IPS-15b (cell line): ENCODE results near the gene RSPH1.

Experiments
- H3K27me3 ChIP-seq: one replicate; pipeline ENCODE4 v1.6.1; 2013; ENCODE audit warnings: low read length; ENCODE audit not compliant: control insufficient read depth, insufficient read depth
- H3K36me3 ChIP-seq: one replicate; pipeline ENCODE4 v1.6.1; 2013; ENCODE audit warnings: low read length; ENCODE audit not compliant: control insufficient read depth, insufficient read depth
- H3K4me1 ChIP-seq: one replicate; pipeline ENCODE4 v1.6.1; 2013; ENCODE audit warnings: mild to moderate bottlenecking, low read length; ENCODE audit not compliant: control insufficient read depth, insufficient read depth
- H3K4me3 ChIP-seq: one replicate; pipeline ENCODE4 v1.5.1; 2013; ENCODE audit warnings: low read depth, low read length
- H3K9ac ChIP-seq: one replicate; pipeline ENCODE4 v1.6.1; 2013; ENCODE audit warnings: low read depth, mild to moderate bottlenecking, low read length
- H3K9me3 ChIP-seq: one replicate; pipeline ENCODE4 v1.6.1; 2013; ENCODE audit warnings: mild to moderate bottlenecking, low read length; ENCODE audit not compliant: control insufficient read depth, insufficient read depth

RSPH1 gene

DNA sequence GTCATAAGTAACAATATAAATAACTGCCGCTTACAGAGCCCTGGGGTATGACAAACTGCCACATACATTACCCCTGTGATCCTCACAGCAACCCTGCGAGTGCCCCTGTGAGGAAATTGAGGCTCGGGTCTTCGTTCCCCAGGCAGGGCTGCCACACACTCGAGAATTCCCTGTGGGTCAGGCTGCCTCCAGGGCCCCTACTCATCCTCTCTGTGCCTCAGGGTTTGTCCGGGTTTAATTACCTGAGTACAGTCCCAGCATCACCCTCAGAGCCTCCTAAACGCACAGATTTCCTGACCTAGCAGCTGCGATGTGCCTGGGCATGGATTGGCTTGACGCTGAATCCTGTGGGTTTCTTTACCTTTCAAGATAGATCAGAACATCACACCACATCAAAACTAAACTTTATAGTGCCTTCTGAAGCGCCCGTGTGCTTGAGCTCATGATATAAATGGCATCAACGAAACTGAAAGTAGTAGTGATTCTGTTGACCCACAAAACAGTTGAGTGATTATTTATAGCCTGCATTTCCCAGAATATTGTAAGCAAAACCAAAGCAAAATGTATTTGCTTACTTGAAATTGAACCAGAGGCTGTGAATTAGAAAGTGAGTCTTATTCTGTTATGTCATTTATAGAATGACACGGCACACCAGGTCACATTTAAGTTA, 31.6 kb upstream of the RSPH1 start:
- Histone ChIP-seq H3K9ac (no peak overlapping the region), H3K4me1 (peaks cover 19% of the 10 kb centered on the region), H3K4me3 (no peak overlapping the region), H3K27me3 (no peaks in the 10 kb centered on the region), H3K9me3 (no peaks in the 10 kb centered on the region), H3K36me3 (no peaks in the 10 kb centered on the region)

GRCh38 chr21:42527127-42527488, 31.1 kb upstream of the RSPH1 start:
- no peaks in the 10 kb centered on the region for H3K27me3 ChIP-seq
- no peak overlapping the region for H3K9ac ChIP-seq
- H3K9me3 ChIP-seq = no peaks in the 10 kb centered on the region
- H3K4me1 ChIP-seq = peaks cover 19% of the 10 kb centered on the region
- H3K4me3 ChIP-seq = no peak overlapping the region
- H3K36me3 ChIP-seq = no peaks in the 10 kb centered on the region

DNA sequence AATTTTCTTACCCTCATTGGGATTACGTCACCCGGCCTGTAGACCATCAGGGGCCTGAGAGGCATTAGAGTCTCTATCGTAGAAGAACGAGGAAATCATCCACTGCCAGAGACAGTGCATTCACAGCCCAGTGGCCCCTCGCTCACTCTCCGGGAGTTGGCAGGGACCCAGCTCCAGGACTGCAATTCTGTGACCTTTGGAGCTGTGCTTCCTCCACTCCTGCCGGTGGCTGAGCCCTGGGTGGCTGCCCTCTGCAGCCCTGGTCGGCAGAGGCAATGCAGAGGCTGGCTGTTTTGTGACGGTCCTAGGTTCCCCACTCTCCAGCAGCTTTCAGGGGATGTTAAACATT, 30.3 kb upstream of the RSPH1 start:
- Histone ChIP-seq H3K27me3 (no peaks in the 10 kb centered on the region), H3K36me3 (peaks cover 3% of the 10 kb centered on the region), H3K9ac (no peak overlapping the region), H3K9me3 (no peaks in the 10 kb centered on the region), H3K4me1 (peaks cover 19% of the 10 kb centered on the region), H3K4me3 (no peak overlapping the region)

DNA sequence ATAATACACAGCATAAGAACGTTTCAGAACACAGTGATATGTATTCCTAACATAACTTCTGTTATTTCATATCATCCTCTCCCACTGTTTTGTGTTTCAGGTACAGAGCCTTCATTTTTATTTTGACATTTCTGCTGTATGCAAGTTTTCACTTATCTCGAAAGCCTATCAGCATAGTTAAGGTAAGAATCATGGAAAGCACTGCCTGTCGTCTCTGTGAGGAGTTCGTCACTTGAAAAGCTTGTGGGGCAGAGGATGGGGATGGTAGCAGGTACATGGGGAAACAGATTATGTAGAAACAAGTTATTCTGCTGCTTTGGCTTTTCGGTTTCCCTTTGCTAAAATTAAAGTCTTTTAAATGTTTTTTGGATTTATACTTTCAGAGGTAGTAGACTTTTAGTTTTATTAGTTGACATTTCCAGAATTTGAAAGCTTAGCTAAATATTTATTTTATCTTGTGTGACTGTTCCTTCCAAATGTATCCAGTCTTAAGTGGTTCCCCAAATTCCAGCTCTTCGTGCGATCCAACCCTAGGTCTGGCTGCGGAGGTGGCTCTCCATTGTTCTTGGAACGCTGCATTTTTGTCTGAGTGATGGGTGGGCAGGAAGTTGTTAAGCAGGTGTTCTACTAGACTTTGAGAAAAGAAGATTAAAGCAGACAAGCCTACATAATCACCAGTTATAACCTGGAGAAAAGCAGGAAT, 29.8 kb upstream of the RSPH1 start:
- H3K4me1 ChIP-seq = peaks cover 18% of the 10 kb centered on the region
- no peak overlapping the region for H3K4me3 ChIP-seq
- H3K36me3 ChIP-seq = peaks cover 3% of the 10 kb centered on the region
- no peaks in the 10 kb centered on the region for H3K9me3 ChIP-seq
- no peaks in the 10 kb centered on the region for H3K27me3 ChIP-seq
- no peak overlapping the region for H3K9ac ChIP-seq

DNA sequence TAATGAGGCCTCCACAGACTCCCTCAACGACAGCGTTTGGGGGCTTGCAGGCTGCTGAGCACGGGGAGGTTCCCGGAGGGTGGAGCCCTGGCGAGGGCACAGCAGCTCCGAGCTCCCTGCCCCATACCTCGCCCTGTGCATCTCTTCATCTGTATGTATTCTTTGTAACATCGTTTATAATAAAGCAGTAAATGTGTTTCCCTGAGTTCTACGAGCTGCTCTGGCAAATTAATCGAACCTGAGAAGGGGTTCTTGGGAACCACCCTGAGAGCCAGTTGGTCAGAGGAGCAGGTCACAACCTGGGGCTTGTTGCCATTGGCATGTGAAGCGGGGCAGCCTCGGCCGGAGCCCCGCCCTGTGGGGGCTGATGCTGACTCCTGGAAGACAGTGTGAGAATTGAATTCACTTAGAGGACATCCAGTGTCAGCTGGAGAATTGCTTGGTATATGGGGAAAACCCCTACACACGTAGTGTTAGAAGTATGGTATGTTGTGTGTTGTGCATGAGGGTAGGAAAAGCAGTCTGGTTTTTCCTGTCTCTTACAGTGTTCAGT, 29.1 kb upstream of the RSPH1 start:
- Histone ChIP-seq H3K4me1 (peaks cover 15% of the 10 kb centered on the region), H3K4me3 (peak overlapping the region; percentile 48), H3K36me3 (peaks cover 3% of the 10 kb centered on the region), H3K27me3 (no peaks in the 10 kb centered on the region), H3K9me3 (no peaks in the 10 kb centered on the region), H3K9ac (no peak overlapping the region)

GRCh38 chr21:42524341-42525028, 28.5 kb upstream of the RSPH1 start:
- Histone ChIP-seq H3K36me3 (peaks cover 3% of the 10 kb centered on the region), H3K4me3 (peak overlapping the region; percentile 48), H3K4me1 (peaks cover 15% of the 10 kb centered on the region), H3K9ac (no peak overlapping the region), H3K27me3 (no peaks in the 10 kb centered on the region), H3K9me3 (no peaks in the 10 kb centered on the region)

GRCh38 chr21:42523941-42524340, 27.9 kb upstream of the RSPH1 start:
- H3K27me3 ChIP-seq = no peaks in the 10 kb centered on the region
- peaks cover 15% of the 10 kb centered on the region for H3K4me1 ChIP-seq
- H3K36me3 ChIP-seq = peaks cover 3% of the 10 kb centered on the region
- no peak overlapping the region for H3K9ac ChIP-seq
- H3K4me3 ChIP-seq = no peak overlapping the region
- no peaks in the 10 kb centered on the region for H3K9me3 ChIP-seq

DNA sequence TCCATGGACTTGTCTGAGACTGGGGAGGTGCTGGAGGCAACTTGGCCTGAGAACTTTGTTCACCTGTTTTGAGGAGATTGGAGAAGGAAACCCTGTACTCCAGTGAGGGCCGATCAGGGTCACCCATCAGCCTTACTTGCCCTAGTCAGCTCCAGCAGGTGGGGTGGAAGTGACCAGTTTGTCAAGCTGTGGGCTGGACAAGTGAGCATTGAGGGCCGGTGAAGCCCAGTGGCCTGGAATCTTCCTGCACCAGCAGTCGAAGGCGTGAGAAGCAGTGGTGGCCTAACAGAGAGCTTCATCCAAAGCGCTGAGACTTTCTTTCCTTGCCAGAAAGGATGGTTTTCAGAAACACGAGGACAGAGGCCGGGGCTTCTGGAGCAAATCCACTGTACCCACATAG, 27.2 kb upstream of the RSPH1 start:
- Histone ChIP-seq H3K9me3 (no peaks in the 10 kb centered on the region), H3K4me1 (peaks cover 15% of the 10 kb centered on the region), H3K27me3 (no peaks in the 10 kb centered on the region), H3K9ac (no peak overlapping the region), H3K36me3 (peaks cover 7% of the 10 kb centered on the region), H3K4me3 (no peak overlapping the region)

- Histone ChIP-seq H3K4me1 (peaks cover 15% of the 10 kb centered on the region), H3K27me3 (no peaks in the 10 kb centered on the region), H3K4me3 (no peak overlapping the region), H3K9ac (no peak overlapping the region), H3K36me3 (peaks cover 7% of the 10 kb centered on the region), H3K9me3 (no peaks in the 10 kb centered on the region)
These were observed 26.7 kb upstream of the RSPH1 start for GRCh38 chr21:42522771-42523170.

GRCh38 chr21:42522271-42522670, 26.2 kb upstream of the RSPH1 start:
- Histone ChIP-seq H3K4me3 (no peak overlapping the region), H3K9me3 (no peaks in the 10 kb centered on the region), H3K27me3 (no peaks in the 10 kb centered on the region), H3K36me3 (peaks cover 9% of the 10 kb centered on the region), H3K4me1 (peaks cover 15% of the 10 kb centered on the region), H3K9ac (no peak overlapping the region)

- peaks cover 9% of the 10 kb centered on the region for H3K36me3 ChIP-seq
- H3K9me3 ChIP-seq = no peaks in the 10 kb centered on the region
- H3K27me3 ChIP-seq = no peaks in the 10 kb centered on the region
- H3K4me1 ChIP-seq = peaks cover 16% of the 10 kb centered on the region
- no peak overlapping the region for H3K4me3 ChIP-seq
- H3K9ac ChIP-seq = no peak overlapping the region
These were observed 25.8 kb upstream of the RSPH1 start for GRCh38 chr21:42521805-42522204.

- H3K9ac ChIP-seq = no peak overlapping the region
- H3K4me3 ChIP-seq = no peak overlapping the region
- peaks cover 9% of the 10 kb centered on the region for H3K36me3 ChIP-seq
- H3K27me3 ChIP-seq = no peaks in the 10 kb centered on the region
- H3K9me3 ChIP-seq = no peaks in the 10 kb centered on the region
- H3K4me1 ChIP-seq = peaks cover 19% of the 10 kb centered on the region
These were observed 25.4 kb upstream of the RSPH1 start for GRCh38 chr21:42521384-42521783.
